Measurements from ENCODE around the gene ADGRF1. TPM values are rescaled to one million over a fixed set of nuclear protein-coding genes. Genes with fewer than 3 reads are reported as not detected.
A peak's percentile ranks its signal among the peaks of the same experiment; 100 is the strongest.

The ADGRF1 gene
- total RNA-seq, 1 experiment from 2014 or later, result 104 TPM

GRCh38 chr6:46990031-46990644 is 52.0 kb downstream of the ADGRF1 start:
- Histone ChIP-seq H3K9me3 (ENCODE audit: low read length) (no peaks in the 10 kb centered on the region), H4K20me1 (ENCODE audit: low read length) (no peaks in the 10 kb centered on the region), H3K4me2 (ENCODE audit: low read length) (peak overlapping the region; percentile 58), H3K9me2 (replicated peaks; ENCODE audit: low read length) (no peaks in the 10 kb centered on the region), H3K4me3 (ENCODE audit: low read length) (no peak overlapping the region), H3K9ac (ENCODE audit: low read length) (peak overlapping the region; percentile 30), H3K4me1 (ENCODE audit: insufficient read depth, low read length) (peaks cover 69% of the 10 kb centered on the region), H3F3A (ENCODE audit: low read length, unreplicated experiment) (no peaks in the 10 kb centered on the region), H2AFZ (ENCODE audit: low read length) (peak overlapping the region; percentile 48), H3K27ac (ENCODE audit: low read length) (peak overlapping the region; percentile 67), H3K27me3 (ENCODE audit: low read length) (no peaks in the 10 kb centered on the region), H3K79me2 (ENCODE audit: low read length) (no peaks in the 10 kb centered on the region), H3K36me3 (ENCODE audit: low read depth, low read length) (no peaks in the 10 kb centered on the region)
- CTCF ChIA-PET, result interaction anchor here (1.1 to 2.2 kb wide), 4 partner anchors 8 to 577 kb away, joined by 3 to 16 read pairs (median 4); partner anchors contain the start of gene ADGRF1
- peak; percentile 45 for ATAC-seq
- TF ChIP-seq EZH2phosphoT487 (IDR thresholded peaks at IDR 0.05; ENCODE audit: borderline replicate concordance, low read length) (no peak), EZH2 (IDR thresholded peaks at IDR 0.05; ENCODE audit: low read length, unreplicated experiment) (no peak)
- TF ChIP-seq, protein P1, sequence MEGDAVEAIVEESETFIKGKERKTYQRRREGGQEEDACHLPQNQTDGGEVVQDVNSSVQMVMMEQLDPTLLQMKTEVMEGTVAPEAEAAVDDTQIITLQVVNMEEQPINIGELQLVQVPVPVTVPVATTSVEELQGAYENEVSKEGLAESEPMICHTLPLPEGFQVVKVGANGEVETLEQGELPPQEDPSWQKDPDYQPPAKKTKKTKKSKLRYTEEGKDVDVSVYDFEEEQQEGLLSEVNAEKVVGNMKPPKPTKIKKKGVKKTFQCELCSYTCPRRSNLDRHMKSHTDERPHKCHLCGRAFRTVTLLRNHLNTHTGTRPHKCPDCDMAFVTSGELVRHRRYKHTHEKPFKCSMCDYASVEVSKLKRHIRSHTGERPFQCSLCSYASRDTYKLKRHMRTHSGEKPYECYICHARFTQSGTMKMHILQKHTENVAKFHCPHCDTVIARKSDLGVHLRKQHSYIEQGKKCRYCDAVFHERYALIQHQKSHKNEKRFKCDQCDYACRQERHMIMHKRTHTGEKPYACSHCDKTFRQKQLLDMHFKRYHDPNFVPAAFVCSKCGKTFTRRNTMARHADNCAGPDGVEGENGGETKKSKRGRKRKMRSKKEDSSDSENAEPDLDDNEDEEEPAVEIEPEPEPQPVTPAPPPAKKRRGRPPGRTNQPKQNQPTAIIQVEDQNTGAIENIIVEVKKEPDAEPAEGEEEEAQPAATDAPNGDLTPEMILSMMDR (conservative IDR thresholded peaks at IDR 0.05; ENCODE audit: low read depth, low read length), result no peak
- no TSS peak for BruUV-seq (replicated peaks)
- intact Hi-C loops (cut with micrococcal nuclease), result loop anchor here (1.0 to 10.0 kb wide), 11 partner anchors 57 to 571 kb away; partner anchors contain the start of genes CYP39A1, SLC25A27 and TNFRSF21
- POLR2A ChIA-PET (ENCODE audit: unreplicated experiment), result interaction anchor here (0.6 to 1.2 kb wide), 4 partner anchors 45 to 202 kb away, joined by 3 to 5 read pairs (median 4); no protein-coding TSS in a partner anchor
- peak; percentile 49 for DNase-seq

- Histone ChIP-seq H3K27me3 (ENCODE audit: low read length) (no peaks in the 10 kb centered on the region), H3K9ac (ENCODE audit: low read length) (no peak overlapping the region), H3K36me3 (ENCODE audit: low read depth, low read length) (no peaks in the 10 kb centered on the region), H3K9me3 (ENCODE audit: low read length) (no peaks in the 10 kb centered on the region), H3K4me3 (ENCODE audit: low read length) (no peak overlapping the region), H4K20me1 (ENCODE audit: low read length) (no peaks in the 10 kb centered on the region), H3K27ac (ENCODE audit: low read length) (0 out of 2 replicates have a peak overlapping the region, but pooled peaks have one; percentile 67), H3K4me1 (ENCODE audit: insufficient read depth, low read length) (peaks cover 66% of the 10 kb centered on the region), H3K79me2 (ENCODE audit: low read length) (no peaks in the 10 kb centered on the region), H3K4me2 (ENCODE audit: low read length) (no peak overlapping the region), H3F3A (ENCODE audit: low read length, unreplicated experiment) (no peaks in the 10 kb centered on the region), H2AFZ (ENCODE audit: low read length) (no peak overlapping the region), H3K9me2 (replicated peaks; ENCODE audit: low read length) (no peaks in the 10 kb centered on the region)
- intact Hi-C loops (cut with micrococcal nuclease), result no loop called here
- no TSS peak for BruUV-seq (replicated peaks)
- TF ChIP-seq EZH2phosphoT487 (IDR thresholded peaks at IDR 0.05; ENCODE audit: borderline replicate concordance, low read length), result no peak
- TF ChIP-seq, protein P1 (conservative IDR thresholded peaks at IDR 0.05; ENCODE audit: low read depth, low read length), result no peak
- no peak for TF ChIP-seq EZH2 (IDR thresholded peaks at IDR 0.05; ENCODE audit: low read length, unreplicated experiment)
- ChIA-PET POLR2A (ENCODE audit: unreplicated experiment) (no interaction called here), CTCF (interaction anchor here (2.2 kb wide), 1 partner anchor 141 kb away, joined by 16 read pairs; no protein-coding TSS in a partner anchor)
- no peak for ATAC-seq
- no peak for DNase-seq
Measured at GRCh38 chr6:46989398-46989797, 52.7 kb downstream of the ADGRF1 start.

DNA sequence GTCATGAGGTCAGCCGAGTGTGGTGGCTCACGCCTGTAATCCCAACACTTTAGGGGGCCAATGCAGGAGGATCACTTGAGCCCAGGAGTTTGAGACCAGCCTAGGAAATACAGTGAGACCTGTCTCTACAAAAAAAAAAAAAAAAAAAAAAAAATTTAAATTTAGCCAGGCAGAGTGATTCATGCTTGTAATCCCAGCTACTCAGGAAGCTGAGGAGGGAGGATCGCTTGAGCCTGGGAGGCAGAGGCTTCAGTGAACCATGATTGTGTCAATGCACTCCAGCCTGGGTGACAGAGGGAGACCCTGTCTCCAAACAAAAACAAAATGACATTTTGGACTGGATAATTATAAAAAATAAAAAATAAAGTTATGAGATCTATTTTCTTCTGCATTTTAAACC is 56.2 kb downstream of the ADGRF1 start:
- peaks cover 10% of the 10 kb centered on the region for H3F3A ChIP-seq (ENCODE audit: low read length, unreplicated experiment)
- POLR2A ChIA-PET (ENCODE audit: unreplicated experiment), result interaction anchor here (0.6 to 1.0 kb wide), 3 partner anchors 56 to 322 kb away, joined by 3 to 4 read pairs (median 4); partner anchors contain the start of gene ADGRF1
- H3K27ac ChIP-seq (ENCODE audit: low read length), result peak overlapping the region; percentile 70
- H3K27me3 ChIP-seq (ENCODE audit: low read length), result no peaks in the 10 kb centered on the region
- CTCF ChIA-PET, result interaction anchor here (0.6 to 0.8 kb wide), 3 partner anchors 13 to 286 kb away, joined by 4 read pairs; no protein-coding TSS in a partner anchor
- TF ChIP-seq EZH2 (IDR thresholded peaks at IDR 0.05; ENCODE audit: low read length, unreplicated experiment), result no peak
- TF ChIP-seq, protein P1 (conservative IDR thresholded peaks at IDR 0.05; ENCODE audit: low read depth, low read length), result no peak
- TF ChIP-seq EZH2phosphoT487 (IDR thresholded peaks at IDR 0.05; ENCODE audit: borderline replicate concordance, low read length), result no peak
- H3K36me3 ChIP-seq (ENCODE audit: low read depth, low read length), result no peaks in the 10 kb centered on the region
- no peaks in the 10 kb centered on the region for H3K9me2 ChIP-seq (replicated peaks; ENCODE audit: low read length)
- ATAC-seq (peak; percentile 33), DNase-seq (peak; percentile 75)
- H3K4me1 ChIP-seq (ENCODE audit: insufficient read depth, low read length), result peaks cover 83% of the 10 kb centered on the region
- H3K79me2 ChIP-seq (ENCODE audit: low read length), result no peaks in the 10 kb centered on the region
- intact Hi-C loops (cut with micrococcal nuclease), result no loop called here
- peak overlapping the region; percentile 49; the same call in 1 of the 2 replicates for H3K4me2 ChIP-seq (ENCODE audit: low read length)
- H4K20me1 ChIP-seq (ENCODE audit: low read length), result no peaks in the 10 kb centered on the region
- H2AFZ ChIP-seq (ENCODE audit: low read length), result no peak overlapping the region
- no TSS peak for BruUV-seq (replicated peaks)
- no peak overlapping the region for H3K4me3 ChIP-seq (ENCODE audit: low read length)
- peak overlapping the region; percentile 49 for H3K9ac ChIP-seq (ENCODE audit: low read length)
- H3K9me3 ChIP-seq (ENCODE audit: low read length), result no peaks in the 10 kb centered on the region

Measured in PC-3 (cell line).